HEK293 (cell line): ENCODE results near the gene MED13L.

Experiments
- BCL11A ChIP-seq: fragments of 450-650 bp; formaldehyde crosslinking; IDR thresholded peaks from 2 replicates; pipeline ENCODE4 v1.5.1; 2016; ENCODE audit warnings: low read depth, missing biosample characterization, missing genetic modification characterization
- FEZF1 ChIP-seq: fragments of 450-650 bp; formaldehyde crosslinking; IDR thresholded peaks from 2 replicates; pipeline ENCODE4 v1.5.1; 2016; ENCODE audit warnings: missing biosample characterization, missing genetic modification characterization
- MYNN ChIP-seq: fragments of 450-650 bp; formaldehyde crosslinking; IDR thresholded peaks from 2 replicates; pipeline ENCODE4 v1.5.1; 2016; ENCODE audit warnings: missing biosample characterization, missing genetic modification characterization, borderline replicate concordance
- SCRT2 ChIP-seq: fragments of 450-650 bp; formaldehyde crosslinking; IDR thresholded peaks from 2 replicates; pipeline ENCODE4 v1.5.1; 2016; ENCODE audit warnings: missing biosample characterization, missing genetic modification characterization
- WT1 ChIP-seq: fragments of 450-650 bp; formaldehyde crosslinking; IDR thresholded peaks from 2 replicates; pipeline ENCODE4 v1.5.1; 2016; ENCODE audit warnings: missing biosample characterization, missing genetic modification characterization
- ZBTB11 ChIP-seq: fragments of 450-650 bp; formaldehyde crosslinking; conservative IDR thresholded peaks from 2 replicates; pipeline ENCODE4 v1.5.1; 2016; ENCODE audit warnings: low read depth, missing biosample characterization, missing genetic modification characterization
- ZFHX2 ChIP-seq: fragments of 450-650 bp; formaldehyde crosslinking; conservative IDR thresholded peaks from 2 replicates; pipeline ENCODE4 v1.5.1; 2016; ENCODE audit warnings: missing biosample characterization, missing genetic modification characterization
- ZFP37 ChIP-seq: fragments of 450-650 bp; formaldehyde crosslinking; IDR thresholded peaks from 2 replicates; pipeline ENCODE4 v1.5.1; 2016; ENCODE audit warnings: missing biosample characterization, missing genetic modification characterization
- ZNF133 ChIP-seq: fragments of 450-650 bp; formaldehyde crosslinking; IDR thresholded peaks from 2 replicates; pipeline ENCODE4 v1.5.1; 2016; ENCODE audit warnings: missing biosample characterization, missing genetic modification characterization
- ZNF138 ChIP-seq: fragments of 450-650 bp; formaldehyde crosslinking; IDR thresholded peaks from 2 replicates; pipeline ENCODE4 v1.5.1; 2016; ENCODE audit warnings: missing biosample characterization, missing genetic modification characterization, borderline replicate concordance
- ZNF157 ChIP-seq: fragments of 450-650 bp; formaldehyde crosslinking; IDR thresholded peaks from 2 replicates; pipeline ENCODE4 v1.5.1; 2016; ENCODE audit warnings: missing biosample characterization, missing genetic modification characterization
- ZNF211 ChIP-seq: fragments of 450-650 bp; formaldehyde crosslinking; IDR thresholded peaks from 2 replicates; pipeline ENCODE4 v1.5.1; 2016; ENCODE audit warnings: low read depth, missing biosample characterization, missing genetic modification characterization
- ZNF221 ChIP-seq: fragments of 450-650 bp; formaldehyde crosslinking; IDR thresholded peaks from 2 replicates; pipeline ENCODE4 v1.5.1; 2017; ENCODE audit warnings: missing biosample characterization, missing genetic modification characterization, borderline replicate concordance
- ZNF274 ChIP-seq, 2 experiments: fragments of 200-500 bp in 1 of 2; fragments of 450-650 bp in 1 of 2; sonication (Bioruptor generic) in 1 of 2; formaldehyde crosslinking in 1 of 2; IDR thresholded peaks; 2 replicates each; pipeline versions ENCODE4 v1.5.1 to v1.6.1; 2014 to 2016; ENCODE audit warnings: borderline replicate concordance in 1 of 2, inconsistent platforms in 1 of 2, low read length in 1 of 2, missing biosample characterization in 1 of 2, missing genetic modification characterization in 1 of 2
- ZNF302 ChIP-seq: fragments of 450-650 bp; formaldehyde crosslinking; IDR thresholded peaks from 2 replicates; pipeline ENCODE4 v1.5.1; 2016; ENCODE audit warnings: missing biosample characterization, missing genetic modification characterization, low read depth
- ZNF335 ChIP-seq: fragments of 450-650 bp; formaldehyde crosslinking; conservative IDR thresholded peaks from 2 replicates; pipeline ENCODE4 v1.5.1; 2016; ENCODE audit warnings: missing biosample characterization, missing genetic modification characterization
- ZNF341 ChIP-seq: fragments of 450-650 bp; formaldehyde crosslinking; IDR thresholded peaks from 2 replicates; pipeline ENCODE4; 2016; ENCODE audit warnings: low read depth, missing biosample characterization, missing genetic modification characterization
- ZNF362 ChIP-seq: fragments of 450-650 bp; formaldehyde crosslinking; IDR thresholded peaks from 2 replicates; pipeline ENCODE4 v1.5.1; 2016; ENCODE audit warnings: missing biosample characterization, missing genetic modification characterization
- ZNF398 ChIP-seq: fragments of 450-650 bp; formaldehyde crosslinking; IDR thresholded peaks from 2 replicates; pipeline ENCODE4 v1.5.1; 2017; ENCODE audit warnings: missing biosample characterization, missing genetic modification characterization
- ZNF488 ChIP-seq: fragments of 450-650 bp; formaldehyde crosslinking; IDR thresholded peaks from 2 replicates; pipeline ENCODE4 v1.5.1; 2016; ENCODE audit warnings: missing biosample characterization, missing genetic modification characterization
- ZNF514 ChIP-seq: fragments of 450-650 bp; formaldehyde crosslinking; IDR thresholded peaks from 2 replicates; pipeline ENCODE4 v1.5.1; 2016; ENCODE audit warnings: missing biosample characterization, missing genetic modification characterization
- ZNF521 ChIP-seq: fragments of 450-650 bp; formaldehyde crosslinking; IDR thresholded peaks from 2 replicates; pipeline ENCODE4 v1.5.1; 2017; ENCODE audit warnings: missing biosample characterization, mild to moderate bottlenecking, missing genetic modification characterization
- ZNF558 ChIP-seq: fragments of 450-650 bp; formaldehyde crosslinking; IDR thresholded peaks from 2 replicates; pipeline ENCODE4 v1.5.1; 2016; ENCODE audit warnings: missing biosample characterization, missing genetic modification characterization
- ZNF626 ChIP-seq: fragments of 450-650 bp; sonication (Bioruptor Pico); formaldehyde crosslinking; IDR thresholded peaks from 2 replicates; pipeline ENCODE4 v1.5.1; 2018; ENCODE audit warnings: missing biosample characterization, missing genetic modification characterization, inconsistent platforms
- ZNF658 ChIP-seq: fragments of 450-650 bp; formaldehyde crosslinking; IDR thresholded peaks from 2 replicates; pipeline ENCODE4; 2016; ENCODE audit warnings: missing biosample characterization, missing genetic modification characterization
- ZNF76 ChIP-seq: fragments of 450-650 bp; formaldehyde crosslinking; IDR thresholded peaks from 2 replicates; pipeline ENCODE4; 2016; ENCODE audit warnings: low read depth, missing biosample characterization, missing genetic modification characterization, borderline replicate concordance
- ZNF791 ChIP-seq: fragments of 450-650 bp; formaldehyde crosslinking; IDR thresholded peaks from 2 replicates; pipeline ENCODE4 v1.5.1; 2016; ENCODE audit warnings: missing biosample characterization, missing genetic modification characterization
- ZXDB ChIP-seq: fragments of 450-650 bp; formaldehyde crosslinking; IDR thresholded peaks from 2 replicates; pipeline ENCODE4 v1.5.1; 2016; ENCODE audit warnings: missing biosample characterization, missing genetic modification characterization
- TF ChIP-seq, protein P1 (sequence below): fragments of 450-650 bp; formaldehyde crosslinking; IDR thresholded peaks from 2 replicates; pipeline ENCODE4 v1.5.1; 2017; ENCODE audit warnings: missing biosample characterization, missing genetic modification characterization
- TF ChIP-seq, protein P2 (sequence below): fragments of 450-650 bp; formaldehyde crosslinking; IDR thresholded peaks from 2 replicates; pipeline ENCODE4 v1.5.1; 2016; ENCODE audit warnings: missing biosample characterization, missing genetic modification characterization
- TF ChIP-seq, protein P3 (sequence below): fragments of 450-650 bp; formaldehyde crosslinking; IDR thresholded peaks from 2 replicates; pipeline ENCODE4 v1.5.1; 2017; ENCODE audit warnings: missing biosample characterization, mild to moderate bottlenecking, missing genetic modification characterization, moderate library complexity

Gene MED13L

DNA sequence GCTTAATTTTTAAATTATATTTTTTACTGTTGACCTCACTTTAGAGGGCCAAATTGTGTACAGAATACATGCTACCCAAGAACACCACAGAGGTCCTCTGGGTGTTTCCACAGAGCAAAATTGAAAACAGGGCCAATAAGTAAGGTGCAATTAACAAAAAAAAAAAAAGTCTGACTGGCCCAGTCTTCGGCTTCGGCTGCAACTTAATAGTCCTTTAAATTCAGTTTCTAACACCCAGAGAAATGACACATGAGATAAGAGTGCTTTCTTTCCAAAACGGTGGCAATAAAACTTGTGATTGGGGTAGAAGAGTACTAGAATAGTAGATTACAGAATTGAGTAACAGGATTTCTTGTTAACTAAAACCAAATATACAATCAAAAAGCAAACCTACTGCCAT, 81.3 kb downstream of the MED13L start (continued):
- TF ChIP-seq ZNF658 (no peak), ZFHX2 (tag by site-specific recombination) (no peak), ZBTB11 (tag by site-specific recombination) (no peak), ZNF362 (tag by site-specific recombination) (peak; percentile 67), MYNN (tag by site-specific recombination) (peak; percentile 76), ZNF341 (tag by site-specific recombination) (no peak), ZNF335 (tag by site-specific recombination) (no peak), FEZF1 (tag by site-specific recombination) (peak; percentile 93), SCRT2 (no peak), ZXDB (tag by site-specific recombination) (peak; percentile 76), ZFP37 (no peak), ZNF274 (IDR thresholded peaks at IDR 0.05; ENCODE audit: low read length) (no peak), ZNF274 (tag by site-specific recombination; IDR thresholded peaks at IDR 0.05; ENCODE audit: borderline replicate concordance) (no peak), ZNF514 (tag by site-specific recombination) (no peak), ZNF791 (tag by site-specific recombination) (no peak), WT1 (tag by site-specific recombination) (no peak), ZNF221 (tag by site-specific recombination) (no peak), ZNF133 (tag by site-specific recombination) (no peak), ZNF211 (tag by site-specific recombination) (no peak), ZNF521 (no peak), ZNF138 (tag by site-specific recombination) (no peak), ZNF558 (tag by site-specific recombination) (0 out of 2 replicates have a peak, but pooled peaks have one; percentile 37), ZNF157 (no peak), ZNF398 (tag by site-specific recombination) (no peak), BCL11A (tag by site-specific recombination) (0 out of 2 replicates have a peak, but pooled peaks have one; percentile 33), ZNF76 (tag by site-specific recombination) (no peak), ZNF488 (tag by site-specific recombination) (no peak), ZNF302 (tag by site-specific recombination) (no peak), ZNF626 (no peak)
- TF ChIP-seq, protein P1, sequence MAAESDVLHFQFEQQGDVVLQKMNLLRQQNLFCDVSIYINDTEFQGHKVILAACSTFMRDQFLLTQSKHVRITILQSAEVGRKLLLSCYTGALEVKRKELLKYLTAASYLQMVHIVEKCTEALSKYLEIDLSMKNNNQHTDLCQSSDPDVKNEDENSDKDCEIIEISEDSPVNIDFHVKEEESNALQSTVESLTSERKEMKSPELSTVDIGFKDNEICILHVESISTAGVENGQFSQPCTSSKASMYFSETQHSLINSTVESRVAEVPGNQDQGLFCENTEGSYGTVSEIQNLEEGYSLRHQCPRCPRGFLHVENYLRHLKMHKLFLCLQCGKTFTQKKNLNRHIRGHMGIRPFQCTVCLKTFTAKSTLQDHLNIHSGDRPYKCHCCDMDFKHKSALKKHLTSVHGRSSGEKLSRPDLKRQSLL (tag by site-specific recombination), result no peak
- TF ChIP-seq, protein P2, sequence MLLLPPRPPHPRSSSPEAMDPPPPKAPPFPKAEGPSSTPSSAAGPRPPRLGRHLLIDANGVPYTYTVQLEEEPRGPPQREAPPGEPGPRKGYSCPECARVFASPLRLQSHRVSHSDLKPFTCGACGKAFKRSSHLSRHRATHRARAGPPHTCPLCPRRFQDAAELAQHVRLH (tag by site-specific recombination), result peak; percentile 81
- TF ChIP-seq, protein P3, sequence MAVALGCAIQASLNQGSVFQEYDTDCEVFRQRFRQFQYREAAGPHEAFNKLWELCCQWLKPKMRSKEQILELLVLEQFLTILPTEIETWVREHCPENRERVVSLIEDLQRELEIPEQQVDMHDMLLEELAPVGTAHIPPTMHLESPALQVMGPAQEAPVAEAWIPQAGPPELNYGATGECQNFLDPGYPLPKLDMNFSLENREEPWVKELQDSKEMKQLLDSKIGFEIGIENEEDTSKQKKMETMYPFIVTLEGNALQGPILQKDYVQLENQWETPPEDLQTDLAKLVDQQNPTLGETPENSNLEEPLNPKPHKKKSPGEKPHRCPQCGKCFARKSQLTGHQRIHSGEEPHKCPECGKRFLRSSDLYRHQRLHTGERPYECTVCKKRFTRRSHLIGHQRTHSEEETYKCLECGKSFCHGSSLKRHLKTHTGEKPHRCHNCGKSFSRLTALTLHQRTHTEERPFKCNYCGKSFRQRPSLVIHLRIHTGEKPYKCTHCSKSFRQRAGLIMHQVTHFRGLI (tag by site-specific recombination), result 0 out of 2 replicates have a peak, but pooled peaks have one; percentile 19
